Fibroblast of villous mesenchyme (primary cell): ENCODE data around the gene ADCK1. TPM values are rescaled to one million over a fixed set of nuclear protein-coding genes. Genes with fewer than 3 reads are reported as not detected.

Experiments used
- DNase-seq: peaks from one replicate; pipeline ENCODE4 v3.0.0-alpha.2; 2010; ENCODE audit warnings: low read depth
- H3K4me3 ChIP-seq: 2 replicates; pipeline ENCODE4 v1.5.1; 2011; ENCODE audit warnings: low read depth, mild to moderate bottlenecking, low read length
- CTCF ChIP-seq: IDR thresholded peaks from 2 replicates; pipeline ENCODE4 v1.5.1; 2012; ENCODE audit warnings: low read depth, mild to moderate bottlenecking, low read length; ENCODE audit not compliant: insufficient read depth
- total RNA-seq: library from RNA; depleted of rRNA; stranded (reverse); fragments of >200 nt; gene quantifications from 2 replicates; pipeline ENCODE4 v1.2.3, GENCODE V29; 2012

The ADCK1 gene
- total RNA-seq, 1 donor = 6.5 TPM

GRCh38 chr14:77967110-77967509 is 167.2 kb downstream of the ADCK1 start:
- no peak for TF ChIP-seq CTCF
- no peak overlapping the region for H3K4me3 ChIP-seq
- DNase-seq = no peak

GRCh38 chr14:77970646-77971045 is 170.7 kb downstream of the ADCK1 start:
- no peak for TF ChIP-seq CTCF

GRCh38 chr14:77973246-77973645 is 173.3 kb downstream of the ADCK1 start:
- H3K4me3 ChIP-seq = no peak overlapping the region
- TF ChIP-seq CTCF = no peak
- no peak for DNase-seq

More at GRCh38 chr14:77970646-77971045, 170.7 kb downstream of the ADCK1 start:
- DNase-seq = no peak
- H3K4me3 ChIP-seq = no peak overlapping the region

GRCh38 chr14:77976591-77976990 is 176.7 kb downstream of the ADCK1 start:
- no peak for TF ChIP-seq CTCF
- no peak for DNase-seq

GRCh38 chr14:77979171-77979570 is 179.3 kb downstream of the ADCK1 start:
- DNase-seq = no peak
- H3K4me3 ChIP-seq = no peak overlapping the region
- TF ChIP-seq CTCF = no peak

More at GRCh38 chr14:77976591-77976990, 176.7 kb downstream of the ADCK1 start:
- H3K4me3 ChIP-seq = no peak overlapping the region

- H3K4me3 ChIP-seq = no peak overlapping the region
- no peak for TF ChIP-seq CTCF
- DNase-seq = no peak
These were observed 179.9 kb downstream of the ADCK1 start for GRCh38 chr14:77979666-77980351.
